Fibroblast of the aortic adventitia (primary cell): ENCODE results near the gene DPF3. TPM values are rescaled to one million over a fixed set of nuclear protein-coding genes. Genes with fewer than 3 reads are reported as not detected.

Experiments used
- DNase-seq: peaks from one replicate; pipeline ENCODE4 v3.0.0-alpha.2; 2010; ENCODE audit warnings: low read depth
- H3K4me3 ChIP-seq: 2 replicates; pipeline ENCODE4 v1.5.1; 2011; ENCODE audit warnings: low read depth, mild to moderate bottlenecking, control low read depth, low read length, moderate library complexity
- CTCF ChIP-seq: IDR thresholded peaks from 2 replicates; pipeline ENCODE4 v1.5.1; 2011; ENCODE audit warnings: mild to moderate bottlenecking, low read length, control low read depth, inconsistent platforms; ENCODE audit not compliant: insufficient read depth
- total RNA-seq: library from RNA; depleted of rRNA; stranded (reverse); fragments of >200 nt; gene quantifications from 2 replicates; pipeline ENCODE4 v1.2.3, GENCODE V29; 2012; ENCODE audit warnings: low replicate concordance

DPF3 gene
- total RNA-seq, 1 donor, result 16.3 TPM

- H3K4me3 ChIP-seq, result no peak overlapping the region
- no peak for DNase-seq
- TF ChIP-seq CTCF, result no peak
Observed at GRCh38 chr14:72633551-72633950, 260.4 kb downstream of the DPF3 start.

DNA sequence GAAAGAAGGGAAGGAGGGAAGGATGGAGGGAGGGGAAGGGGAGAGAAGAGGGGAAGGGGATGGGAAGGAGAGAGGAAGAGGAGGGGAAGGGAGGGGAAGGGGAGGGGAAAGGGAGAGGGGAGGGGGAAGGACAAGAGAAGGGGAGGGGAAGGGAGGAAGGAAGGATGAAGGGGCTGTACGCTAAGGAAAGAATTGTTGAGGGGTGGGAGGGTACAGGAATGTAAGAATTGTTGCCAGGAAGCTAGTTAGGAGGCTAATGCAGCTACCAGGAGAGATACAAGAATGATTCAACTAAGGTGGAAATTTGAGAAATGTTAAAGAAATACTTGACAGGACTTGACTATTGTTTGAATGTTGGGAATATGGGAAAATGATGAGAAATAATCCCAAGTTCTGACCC is 261.2 kb downstream of the DPF3 start:
- no peak overlapping the region for H3K4me3 ChIP-seq
- no peak for DNase-seq
- TF ChIP-seq CTCF, result no peak

DNA sequence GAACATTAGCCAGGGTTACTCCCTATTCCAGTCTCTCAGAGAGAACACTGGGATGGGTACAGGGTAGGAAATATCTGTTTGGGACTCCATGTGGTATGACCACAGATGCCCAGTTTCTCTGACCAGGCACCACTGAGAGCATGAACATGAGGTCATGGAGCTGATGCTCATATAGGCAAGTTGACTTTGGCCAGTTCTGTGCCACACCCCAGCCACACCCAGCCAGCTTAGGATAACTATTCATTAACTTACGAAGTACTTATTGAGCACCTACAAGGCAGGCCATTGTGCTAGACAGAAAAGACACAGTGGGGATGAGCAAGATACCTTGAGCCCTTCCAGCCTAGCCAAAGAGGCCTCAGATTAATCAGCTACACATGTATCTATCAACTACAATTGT is 262.5 kb downstream of the DPF3 start:
- DNase-seq, result no peak
- no peak for TF ChIP-seq CTCF
- no peak overlapping the region for H3K4me3 ChIP-seq

DNA sequence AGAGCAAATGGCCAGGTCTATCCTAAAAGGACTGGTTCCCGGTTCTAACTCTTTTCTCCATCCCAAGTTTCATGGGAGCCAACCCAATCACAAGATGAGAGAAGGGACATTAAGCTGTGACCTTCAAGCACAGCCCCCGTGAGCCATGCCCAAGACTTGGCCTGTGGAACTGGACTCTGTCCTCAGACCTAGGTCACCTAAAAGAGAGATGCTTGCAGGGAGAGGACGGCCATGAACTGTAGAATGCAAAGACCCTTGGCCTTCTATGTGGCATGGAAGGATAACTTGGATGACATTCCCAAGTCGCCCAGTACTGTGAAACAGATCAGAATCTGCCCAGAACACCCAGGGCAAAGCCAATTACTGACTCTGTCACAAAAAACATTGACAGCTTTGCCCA is 263.5 kb downstream of the DPF3 start:
- no peak for DNase-seq
- no peak for TF ChIP-seq CTCF
- H3K4me3 ChIP-seq, result no peak overlapping the region

DNA sequence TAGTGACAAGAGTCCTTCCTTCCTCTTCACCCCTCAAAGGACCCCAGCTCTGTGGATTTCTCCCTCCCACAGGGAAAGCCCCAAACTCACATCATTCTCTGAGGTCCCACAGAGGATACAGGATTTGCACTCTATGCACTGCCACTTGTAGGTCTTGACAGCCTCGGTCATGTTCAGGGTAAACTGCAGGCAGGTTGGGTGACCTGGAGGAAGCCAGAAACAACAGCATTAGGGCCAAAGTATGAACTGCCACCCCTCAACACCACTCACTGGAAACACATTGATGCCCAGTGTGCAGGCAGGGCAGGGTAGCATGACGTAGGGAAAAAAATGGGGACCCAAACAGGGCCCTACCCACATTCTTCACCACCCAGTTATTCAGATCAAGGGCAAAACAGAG is 264.4 kb downstream of the DPF3 start:
- DNase-seq, result no peak
- no peak overlapping the region for H3K4me3 ChIP-seq
- no peak for TF ChIP-seq CTCF

DNA sequence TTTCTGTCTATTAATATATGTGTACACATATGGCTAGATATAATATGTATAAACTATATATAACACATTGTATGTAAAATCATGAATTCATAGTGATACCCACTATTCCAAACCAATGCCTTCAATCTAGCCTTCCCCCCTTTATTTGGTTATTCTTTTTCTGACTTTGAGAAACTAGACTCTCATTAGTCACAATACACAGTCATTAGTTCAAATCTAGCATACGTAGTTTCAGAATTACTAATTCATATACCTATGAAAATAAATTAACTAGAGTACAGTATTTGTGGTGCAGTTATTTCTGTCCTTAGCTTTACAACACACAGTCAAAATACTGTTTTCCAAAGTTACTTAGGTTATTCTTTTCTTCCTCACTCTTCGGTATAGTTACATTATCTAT is 268.2 kb downstream of the DPF3 start:
- DNase-seq, result no peak
- no peak overlapping the region for H3K4me3 ChIP-seq
- no peak for TF ChIP-seq CTCF

DNA sequence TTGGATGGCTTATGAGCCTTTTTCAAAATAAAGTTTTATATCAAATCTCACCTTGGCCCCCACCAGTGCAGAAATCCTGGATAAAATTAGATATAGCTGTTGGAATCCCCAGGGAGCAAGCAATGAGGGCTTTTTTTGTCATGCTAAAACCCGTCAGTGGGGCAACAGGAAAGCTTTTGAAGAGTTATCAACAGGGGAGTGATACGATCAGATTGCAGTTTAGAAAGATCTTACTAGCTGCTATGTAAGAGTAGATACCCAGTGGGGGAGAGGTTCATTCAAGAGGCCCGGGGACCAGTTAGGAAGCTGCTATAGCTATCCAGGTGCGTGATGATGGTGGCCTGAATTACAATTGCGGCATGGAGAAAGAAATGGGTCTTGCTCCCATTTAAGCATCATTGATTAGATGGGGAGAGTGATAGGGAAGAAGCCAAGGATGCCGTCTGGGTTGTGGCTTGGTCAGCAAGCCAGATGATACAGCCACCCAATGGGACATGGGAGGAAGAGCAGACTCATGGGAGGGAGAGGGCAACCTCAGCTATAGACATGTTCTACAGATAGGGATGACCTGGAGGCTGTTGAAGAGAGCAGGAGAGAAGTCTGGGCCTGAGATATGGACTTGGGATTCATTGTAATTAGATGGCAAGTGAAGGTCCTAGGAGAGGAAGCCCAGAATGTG is 272.4 kb downstream of the DPF3 start:
- no peak for DNase-seq
- H3K4me3 ChIP-seq, result no peak overlapping the region
- no peak for TF ChIP-seq CTCF
